ENCODE results near the gene FLNB. TPM values are rescaled to one million over a fixed set of nuclear protein-coding genes. Genes with fewer than 3 reads are reported as not detected.

FLNB gene
- total and polyA plus RNA-seq, 10 of the 15 experiments (the other 5 are each of a cell fraction or from before 2014, with no cell fraction given) = 13.6 to 51.8 (median 26.4) TPM

GRCh38 chr3:58054652-58055051, 46.4 kb downstream of the FLNB start:
- TF ChIP-seq MAX (IDR thresholded peaks at IDR 0.05; ENCODE audit: low read depth, low read length) (no peak), SKIL (IDR thresholded peaks at IDR 0.05; ENCODE audit: low read depth, poor library complexity, severe bottlenecking) (no peak)
- no peak for ATAC-seq
- SMC1A ChIA-PET (ENCODE audit: uncharacterized antibody, unreplicated experiment) = interaction anchor here (2.1 kb wide), 1 partner anchor 35 kb away, joined by 8 read pairs; no protein-coding TSS in a partner anchor
- CTCF ChIA-PET = interaction anchor here (0.9 kb wide), 1 partner anchor 9 kb away, joined by 3 read pairs; no protein-coding TSS in a partner anchor
- H3K9me3 ChIP-seq (replicated peaks; ENCODE audit: control insufficient read depth, insufficient read depth, low read length) = no peaks in the 10 kb centered on the region; the same call in 2 of the 3 replicates
- H3K27ac ChIP-seq (ENCODE audit: control insufficient read depth, insufficient read depth) = no peak overlapping the region
- H3K79me2 ChIP-seq (ENCODE audit: control insufficient read depth, insufficient read depth, low read length) = no peaks in the 10 kb centered on the region
- no peaks in the 10 kb centered on the region for H3K27me3 ChIP-seq (replicated peaks in 1 of 2; ENCODE audit: control insufficient read depth in 2 of 2, insufficient read depth in 2 of 2, low read length in 1 of 2)
- H3K36me3 ChIP-seq (ENCODE audit: control insufficient read depth in 2 of 2, insufficient read depth in 2 of 2, low read length in 1 of 2) = no peaks in the 10 kb centered on the region
- no TSS peak for BruUV-seq (replicated peaks)
- H3K4me3 ChIP-seq = no peak overlapping the region
- no peaks in the 10 kb centered on the region for H3K4me1 ChIP-seq (ENCODE audit: control insufficient read depth, insufficient read depth, low read length)
- DNase-seq (ENCODE audit: low read depth, low spot score) = no peak
- FAIRE-seq = no peak
- no peak overlapping the region for H3K9ac ChIP-seq (ENCODE audit: control insufficient read depth, insufficient read depth, low read length)
- RAD21 ChIA-PET (ENCODE audit: unreplicated experiment) = no interaction called here
- POLR2A ChIA-PET = no interaction called here
- H2AFZ ChIP-seq (ENCODE audit: control insufficient read depth, low read depth, low read length) = no peak overlapping the region
- intact Hi-C loops (cut with micrococcal nuclease; ENCODE audit: unreplicated experiment) = no loop called here
- in situ Hi-C loops (cut with MboI) = no loop called here
- no peaks in the 10 kb centered on the region for H4K20me1 ChIP-seq (ENCODE audit: control insufficient read depth, insufficient read depth)
- H3K4me2 ChIP-seq (ENCODE audit: control insufficient read depth, insufficient read depth) = no peak overlapping the region

GRCh38 chr3:58055314-58055713, 47.1 kb downstream of the FLNB start:
- FAIRE-seq (peak; percentile 7), ATAC-seq (no peak), DNase-seq (ENCODE audit: low read depth, low spot score) (no peak)
- RAD21 ChIA-PET (ENCODE audit: unreplicated experiment) = no interaction called here
- Histone ChIP-seq H3K36me3 (ENCODE audit: control insufficient read depth in 2 of 2, insufficient read depth in 2 of 2, low read length in 1 of 2) (no peaks in the 10 kb centered on the region), H3K4me2 (ENCODE audit: control insufficient read depth, insufficient read depth) (no peak overlapping the region), H2AFZ (ENCODE audit: control insufficient read depth, low read depth, low read length) (no peak overlapping the region), H3K27me3 (replicated peaks in 1 of 2; ENCODE audit: control insufficient read depth in 2 of 2, insufficient read depth in 2 of 2, low read length in 1 of 2) (no peaks in the 10 kb centered on the region), H3K4me1 (ENCODE audit: control insufficient read depth, insufficient read depth, low read length) (no peaks in the 10 kb centered on the region), H3K9ac (ENCODE audit: control insufficient read depth, insufficient read depth, low read length) (no peak overlapping the region), H3K4me3 (no peak overlapping the region), H3K27ac (ENCODE audit: control insufficient read depth, insufficient read depth) (no peak overlapping the region), H3K9me3 (replicated peaks; ENCODE audit: control insufficient read depth, insufficient read depth, low read length) (no peaks in the 10 kb centered on the region; the same call in 2 of the 3 replicates), H4K20me1 (ENCODE audit: control insufficient read depth, insufficient read depth) (no peaks in the 10 kb centered on the region), H3K79me2 (ENCODE audit: control insufficient read depth, insufficient read depth, low read length) (no peaks in the 10 kb centered on the region)
- 96% methylated on average over 4 of the region's 4 CpGs for WGBS (ENCODE audit: insufficient coverage, insufficient replicate concordance, low lambda C conversion rate, missing lambda C conversion rate)
- SMC1A ChIA-PET (ENCODE audit: uncharacterized antibody, unreplicated experiment) = no interaction called here
- intact Hi-C loops (cut with micrococcal nuclease; ENCODE audit: unreplicated experiment) = no loop called here
- in situ Hi-C loops (cut with MboI) = no loop called here
- no TSS peak for BruUV-seq (replicated peaks)
- POLR2A ChIA-PET = no interaction called here
- CTCF ChIA-PET = no interaction called here
- TF ChIP-seq E2F4 (IDR thresholded peaks at IDR 0.05; ENCODE audit: low read depth, low read length) = no peak
- TF ChIP-seq IKZF2 (IDR thresholded peaks at IDR 0.05) = no peak
- no peak for TF ChIP-seq RAD51 (IDR thresholded peaks at IDR 0.05)
- TF ChIP-seq DPF2 (IDR thresholded peaks at IDR 0.05) = no peak
- no peak for TF ChIP-seq ZNF207 (IDR thresholded peaks at IDR 0.05; ENCODE audit: borderline replicate concordance)
- TF ChIP-seq SREBF1 (IDR thresholded peaks at IDR 0.05; ENCODE audit: low read length) = no peak
- TF ChIP-seq BRCA1 (IDR thresholded peaks at IDR 0.05; ENCODE audit: low read depth, low read length) = no peak
- TF ChIP-seq BCL11A (IDR thresholded peaks at IDR 0.05; ENCODE audit: low read depth, low read length) = no peak
- no peak for TF ChIP-seq ZNF622 (IDR thresholded peaks at IDR 0.05)
- TF ChIP-seq MAX (IDR thresholded peaks at IDR 0.05; ENCODE audit: low read depth, low read length) = no peak
- TF ChIP-seq RAD21 (IDR thresholded peaks at IDR 0.05; ENCODE audit: insufficient read depth, low read depth, low read length) = no peak

All from GM12878 (cell line).